Activated CD4-positive, alpha-beta T cell treated with anti-CD3 and anti-CD28 coated beads, Interleukin-2, amount 50 U/mL, for 4 hours (primary cell): ENCODE results near the gene ATG2A.
A peak's percentile ranks its signal among the peaks of the same experiment; 100 is the strongest.

Source experiments
- DNase-seq, 2 experiments: peaks; one replicate each; pipeline ENCODE4 v3.0.0-alpha.2; 2020

ATG2A gene

DNA sequence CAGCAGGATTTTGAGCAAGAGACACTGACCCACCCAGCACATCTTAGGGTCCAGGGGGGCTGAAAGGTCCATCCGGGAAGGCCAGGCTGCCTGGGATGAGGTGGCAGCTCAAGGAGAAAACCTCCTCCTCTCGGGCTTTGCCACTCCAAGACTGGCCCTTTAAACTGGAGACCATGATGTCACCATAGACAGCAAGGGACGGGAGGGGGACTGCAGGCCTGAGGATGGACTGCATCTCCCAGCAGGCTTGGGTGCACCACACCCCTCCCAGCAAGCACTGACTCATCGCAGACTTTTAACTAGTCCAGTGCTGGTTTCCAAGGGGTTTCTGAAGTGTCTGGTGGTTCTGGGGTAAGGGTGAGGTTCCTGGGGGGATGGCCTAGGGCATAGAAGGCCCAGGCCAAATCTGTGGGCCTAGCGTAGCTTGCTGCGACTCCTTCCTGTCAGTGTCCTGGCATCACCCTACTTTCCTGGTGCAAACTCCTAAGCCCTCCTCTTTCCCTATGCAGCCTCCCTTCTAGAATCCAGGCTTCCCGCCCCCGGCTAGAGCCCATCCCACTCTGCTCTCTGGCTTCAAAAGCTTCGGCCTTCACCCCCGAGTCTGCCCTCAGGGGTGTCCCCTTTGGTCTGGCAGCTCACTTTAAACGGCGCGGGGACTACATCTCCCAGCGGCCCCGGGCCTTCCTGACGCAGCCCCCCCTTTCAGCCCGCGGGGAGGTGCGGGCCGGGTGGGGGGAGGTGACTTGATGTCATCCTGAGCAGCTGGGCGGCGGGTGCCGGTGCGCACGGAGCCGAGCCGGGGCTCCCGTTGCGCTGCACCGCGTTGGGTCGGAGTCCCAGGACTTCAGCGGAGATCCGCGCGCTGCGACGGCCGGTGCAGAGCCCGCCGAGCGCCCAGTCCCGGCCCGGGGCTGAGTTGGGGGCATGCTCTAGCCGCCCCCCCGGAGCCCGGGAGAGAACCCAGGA, 7.2 kb upstream of the ATG2A start, which contains the start of gene PPP2R5B:
Gene PPP2R5B (plus strand): TSS at position 746 of the 966 bp plus-strand sequence. CDS start 1,046 bp downstream, outside the sequence.
- DNase-seq, result peak; percentile 86 to 87

DNA sequence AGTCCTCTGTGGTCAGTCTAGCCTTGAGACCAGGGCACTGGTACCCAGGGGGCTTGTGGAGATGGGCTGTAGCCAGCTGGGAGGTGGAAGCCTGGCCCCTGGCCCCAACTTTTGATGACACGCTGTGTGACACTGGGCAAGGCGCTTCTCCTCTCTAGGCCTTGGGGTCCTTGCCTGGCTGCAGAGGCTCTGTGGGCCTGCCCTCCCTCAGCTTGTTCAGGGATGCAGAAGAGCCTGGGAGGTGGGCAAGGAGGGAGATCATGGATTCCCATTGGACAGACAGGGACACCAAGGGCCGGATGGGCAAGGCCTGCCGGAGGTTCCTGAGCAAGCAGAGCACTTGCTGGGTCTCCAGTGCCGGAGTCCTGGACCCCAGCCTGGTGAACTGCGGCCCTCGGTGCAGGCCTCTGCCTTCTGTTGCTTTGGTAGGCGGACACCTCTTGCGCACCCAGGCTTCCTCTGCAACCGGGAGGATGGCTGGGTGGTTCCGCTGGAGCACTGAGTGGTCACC, 6.2 kb upstream of the ATG2A start:
- DNase-seq, result no peak

DNA sequence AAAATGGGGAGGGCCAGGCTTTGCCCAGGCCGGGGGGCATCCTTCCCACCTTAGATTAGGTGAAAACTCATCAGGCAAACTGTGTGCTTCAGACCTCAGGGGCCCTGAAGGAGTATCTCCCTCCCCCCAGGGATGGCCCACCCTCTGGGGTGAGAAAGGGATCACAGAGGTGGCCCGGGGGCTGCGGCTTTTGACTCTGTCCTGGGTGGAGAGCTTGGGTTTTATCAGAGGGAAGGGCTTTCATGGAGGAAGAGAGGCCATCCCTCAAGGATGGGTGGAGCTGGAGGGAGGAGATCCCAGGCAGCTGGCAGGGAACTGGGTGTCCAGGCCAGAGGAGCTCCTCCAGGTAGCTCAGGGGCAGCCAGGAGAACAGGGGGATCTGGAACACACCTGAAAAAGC, 4.4 kb upstream of the ATG2A start:
- DNase-seq, result no peak

DNA sequence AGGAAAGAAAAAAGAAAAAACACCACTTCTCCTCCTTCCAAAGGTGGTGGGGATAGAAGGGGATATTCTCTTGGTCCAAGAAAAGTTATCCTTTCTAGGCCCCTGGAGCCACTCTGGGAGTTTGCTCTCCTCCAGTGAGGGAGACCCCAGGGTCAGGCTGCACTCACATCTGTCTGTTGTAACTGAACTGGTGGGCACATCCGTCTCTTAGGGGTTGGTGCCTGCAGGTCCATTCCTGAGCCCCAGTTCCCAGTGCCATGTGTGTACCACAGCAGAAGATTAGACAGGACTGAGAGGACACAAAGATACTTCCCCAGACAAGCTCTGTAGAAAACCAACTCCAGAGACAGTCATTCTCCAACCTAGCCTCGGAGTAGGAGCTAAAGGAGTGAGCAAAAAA, 3.1 kb upstream of the ATG2A start:
- DNase-seq, result no peak

DNA sequence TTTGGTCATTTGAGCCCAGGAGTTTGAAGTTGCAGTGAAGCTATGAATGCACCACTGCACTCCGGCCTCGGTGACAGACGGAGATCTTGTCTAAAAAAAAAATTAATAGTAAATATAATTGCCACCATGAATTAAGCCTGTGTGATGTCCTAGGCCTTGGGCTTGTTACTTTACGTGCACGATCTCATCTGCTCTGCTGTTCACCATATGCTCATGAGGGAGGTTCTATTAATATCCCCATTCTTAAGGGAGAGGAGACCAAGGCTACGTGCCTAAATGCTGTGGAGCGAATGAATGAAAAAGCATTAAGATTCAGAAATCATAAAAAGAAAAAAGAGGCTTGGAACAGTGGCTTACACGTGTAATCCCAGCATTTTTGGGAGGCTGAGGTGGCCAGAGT, 2.6 kb upstream of the ATG2A start:
- no peak for DNase-seq

DNA sequence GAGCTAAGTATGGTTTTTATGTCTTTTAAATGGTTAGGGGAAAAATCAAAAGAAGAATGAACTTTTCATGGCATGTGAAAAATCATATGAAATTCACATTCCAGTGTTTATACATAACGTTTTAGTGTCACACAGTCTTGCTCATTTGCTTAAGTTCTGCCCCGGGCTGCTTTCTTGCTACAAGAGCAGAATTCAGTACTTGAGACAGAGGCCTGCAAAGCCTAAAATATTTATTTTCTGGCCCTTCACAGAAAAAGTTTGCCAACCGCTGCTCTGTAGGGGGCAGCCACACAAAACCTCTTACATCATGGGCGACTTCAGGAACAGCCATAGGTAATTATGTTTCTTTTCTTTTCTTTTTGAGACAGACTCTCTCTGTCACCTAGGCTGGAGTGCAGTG, 1.0 kb upstream of the ATG2A start:
- no peak for DNase-seq

DNA sequence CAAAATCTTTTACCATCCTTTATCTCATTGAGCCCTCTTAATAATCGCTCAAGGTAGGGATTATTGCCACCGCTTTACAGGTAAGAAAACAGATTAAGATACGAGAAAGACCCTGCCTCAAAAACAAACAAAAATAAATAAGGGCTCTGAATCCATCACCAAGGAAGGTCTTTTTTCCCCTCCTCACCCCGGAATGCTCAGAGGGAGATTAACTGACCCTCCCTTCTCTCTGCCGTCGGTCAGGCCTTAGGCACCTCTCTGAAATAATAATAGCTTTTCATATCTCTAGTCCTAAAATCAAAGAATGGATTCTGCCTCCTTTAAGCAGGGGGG, 620 bp upstream of the ATG2A start:
- no peak for DNase-seq

DNA sequence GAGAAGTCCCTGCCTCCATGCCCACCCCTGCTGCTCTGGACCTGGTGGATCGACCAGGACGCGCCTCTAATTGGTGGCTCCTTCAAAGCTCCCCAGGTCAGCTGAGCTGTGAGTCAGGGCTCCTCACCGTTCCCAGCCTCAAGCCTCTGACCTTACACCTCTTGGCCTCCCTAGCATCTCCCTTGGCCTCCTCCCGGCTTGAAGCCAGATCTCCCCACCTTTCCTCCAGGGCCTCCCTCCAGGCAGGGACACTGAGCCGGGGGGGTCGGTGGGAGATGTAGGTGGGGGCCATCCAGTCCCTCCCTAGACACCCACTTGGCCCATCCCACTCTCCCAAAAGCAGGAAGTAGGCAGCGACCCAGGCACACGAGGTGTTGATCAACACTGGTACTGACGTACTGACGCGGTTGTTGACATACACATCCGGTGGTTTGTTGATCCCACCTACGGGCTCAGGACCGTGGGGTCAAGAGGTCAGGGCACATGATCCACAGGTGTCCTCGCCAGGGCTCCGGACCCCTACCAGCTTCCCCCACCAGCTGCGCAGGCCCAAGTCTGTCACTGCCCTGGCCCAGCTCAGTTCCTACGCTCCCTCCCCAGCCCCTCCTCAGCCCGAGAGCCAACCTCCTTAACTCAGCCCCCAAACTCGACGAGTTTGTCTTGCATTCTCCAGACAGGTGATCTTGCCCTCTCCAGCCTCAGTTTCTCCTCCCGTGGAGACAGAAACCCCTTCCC, 802 bp downstream of the ATG2A start:
- DNase-seq, result peak in 1 of 2 experiments; percentile 14

DNA sequence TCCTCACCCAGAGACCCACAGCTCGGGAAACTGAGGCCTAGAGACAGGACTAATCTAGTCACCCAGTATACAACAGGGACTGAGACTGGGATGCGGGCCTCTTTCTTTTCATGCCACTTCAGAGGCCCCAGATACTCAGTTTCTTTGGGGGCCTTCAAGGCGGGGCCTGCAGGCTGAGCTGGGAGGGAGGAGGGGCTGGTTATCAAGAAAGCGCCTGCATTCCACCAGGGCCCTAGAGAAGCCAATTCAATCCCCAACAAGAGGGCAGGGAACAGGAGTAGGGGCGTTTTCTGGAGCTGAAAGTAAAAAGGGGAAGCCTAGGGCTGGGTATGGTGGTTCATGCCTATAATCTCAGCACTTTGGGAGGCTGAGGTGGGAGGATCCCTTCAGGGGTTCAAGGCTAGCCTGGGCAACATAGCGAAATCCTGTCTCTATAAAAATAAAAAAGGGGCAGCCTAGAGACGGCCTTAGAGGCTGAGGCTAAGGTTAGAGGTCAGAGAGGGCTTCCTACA, 1.6 kb downstream of the ATG2A start:
- DNase-seq, result no peak

DNA sequence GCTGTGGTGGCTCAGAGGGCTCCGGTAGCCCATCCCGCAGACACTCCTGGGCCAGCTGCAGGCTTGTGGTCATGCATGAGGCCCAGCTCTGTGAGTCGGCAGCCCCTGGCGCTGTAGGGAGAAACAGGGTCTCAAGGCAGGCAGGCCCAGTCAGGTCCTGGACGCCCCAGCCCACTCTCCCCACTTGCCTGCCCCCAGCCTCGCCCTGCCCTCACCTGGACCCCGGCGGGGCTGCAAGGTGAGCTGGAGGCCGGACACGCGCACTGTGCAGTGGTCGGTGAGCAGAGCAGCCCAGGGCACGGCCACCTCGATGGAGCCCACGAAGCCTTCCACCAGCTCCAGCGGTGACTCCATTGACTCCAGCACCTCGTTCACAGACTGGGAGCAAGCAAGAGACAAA, 2.9 kb downstream of the ATG2A start:
- DNase-seq, result no peak

DNA sequence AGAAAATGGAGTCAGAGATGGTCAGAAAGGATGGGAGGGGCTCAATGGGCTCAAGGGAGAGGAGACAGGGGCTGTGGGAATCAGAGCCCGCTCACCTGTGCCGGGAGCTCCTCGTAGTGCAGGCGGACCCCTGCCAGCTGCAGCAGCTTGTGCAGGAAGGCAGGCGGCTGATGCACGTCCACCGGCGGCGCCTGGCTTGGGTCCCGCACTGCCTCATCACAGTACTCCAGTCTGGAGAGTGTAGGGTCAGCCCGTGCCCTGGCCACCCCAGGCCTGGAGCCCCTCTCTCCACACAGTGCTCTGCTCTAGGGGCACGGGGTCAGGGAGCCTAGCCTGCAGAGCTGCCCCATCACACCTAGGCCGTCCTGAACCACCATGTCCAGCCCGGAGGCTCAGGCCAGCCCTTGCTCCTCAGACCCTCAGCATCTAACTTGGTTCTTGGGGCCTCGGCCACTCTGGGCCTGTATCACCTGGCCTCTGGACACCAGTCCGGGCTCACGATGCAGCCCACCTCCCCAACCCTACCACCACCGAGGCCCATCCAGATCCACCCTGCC, 3.8 kb downstream of the ATG2A start:
- no peak for DNase-seq

DNA sequence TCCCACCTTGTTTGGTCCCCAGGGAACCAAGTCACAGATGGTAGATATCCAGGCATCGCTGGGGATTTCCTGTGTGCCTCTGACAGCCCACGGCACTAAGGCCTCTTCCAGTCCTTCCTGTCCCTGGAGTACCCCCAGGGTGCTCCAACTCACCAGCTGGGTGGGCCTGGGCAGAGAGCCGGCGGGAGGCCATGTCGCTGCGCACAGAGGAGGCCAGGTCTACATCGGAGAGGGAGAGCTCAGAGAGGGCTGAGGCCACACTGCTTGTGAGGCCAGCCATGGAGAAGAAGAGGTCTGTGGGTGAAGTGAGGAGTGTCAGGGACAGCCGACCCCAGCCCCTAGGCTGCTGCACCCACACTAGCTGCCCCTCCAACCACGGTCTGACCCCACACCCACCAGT, 5.3 kb downstream of the ATG2A start:
- no peak for DNase-seq

DNA sequence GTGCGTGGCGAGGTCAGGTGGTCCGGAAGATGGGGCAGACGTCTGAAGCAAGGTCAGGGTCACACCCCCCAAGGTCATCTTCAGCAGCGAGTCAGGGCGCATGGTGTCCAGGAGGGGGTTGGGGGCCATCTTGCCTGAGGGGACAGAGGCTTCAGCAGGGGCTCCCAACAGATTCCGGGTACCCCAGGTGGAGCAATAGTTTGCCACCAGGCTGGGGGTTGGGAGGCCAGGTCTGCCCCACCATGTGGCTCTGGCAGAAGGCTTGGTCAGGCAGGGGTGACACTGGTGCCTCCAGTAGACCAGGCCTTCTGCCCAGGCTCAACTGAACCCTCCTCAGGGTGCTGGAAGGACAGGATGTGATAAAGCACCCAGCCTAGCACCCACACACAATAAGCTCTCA, 5.9 kb downstream of the ATG2A start:
- DNase-seq, result no peak

DNA sequence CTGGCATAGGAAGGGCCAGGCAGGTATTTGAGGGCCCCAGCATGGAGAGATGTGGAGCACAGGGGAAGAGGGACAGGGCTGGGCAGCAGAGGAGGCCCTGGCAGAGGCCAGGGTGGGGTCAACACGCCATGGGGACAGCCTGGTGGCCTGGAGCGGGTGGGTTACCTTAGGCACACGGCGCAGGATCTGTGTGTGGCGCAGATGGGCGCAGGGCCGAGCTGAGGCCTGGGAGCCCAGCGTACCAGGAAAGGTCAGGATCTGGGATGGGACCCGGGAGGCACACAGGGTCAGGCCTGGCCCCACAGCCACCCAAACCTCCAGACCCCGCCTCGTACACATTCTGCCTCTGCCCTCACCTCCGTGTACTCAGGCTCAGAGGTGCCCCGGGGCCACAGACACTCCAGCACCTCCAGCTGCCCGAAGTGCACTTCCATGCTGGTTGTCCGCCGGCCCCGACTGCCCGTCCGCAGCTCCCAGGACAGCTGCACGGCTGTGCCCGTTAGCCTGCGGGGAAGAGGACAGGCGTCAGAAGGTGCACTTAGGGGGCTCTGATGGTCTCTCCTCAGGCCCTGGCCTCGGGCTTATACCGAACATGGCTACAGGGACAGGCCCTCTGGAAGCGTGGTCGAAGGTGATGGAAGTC, 6.4 kb downstream of the ATG2A start:
- no peak for DNase-seq

DNA sequence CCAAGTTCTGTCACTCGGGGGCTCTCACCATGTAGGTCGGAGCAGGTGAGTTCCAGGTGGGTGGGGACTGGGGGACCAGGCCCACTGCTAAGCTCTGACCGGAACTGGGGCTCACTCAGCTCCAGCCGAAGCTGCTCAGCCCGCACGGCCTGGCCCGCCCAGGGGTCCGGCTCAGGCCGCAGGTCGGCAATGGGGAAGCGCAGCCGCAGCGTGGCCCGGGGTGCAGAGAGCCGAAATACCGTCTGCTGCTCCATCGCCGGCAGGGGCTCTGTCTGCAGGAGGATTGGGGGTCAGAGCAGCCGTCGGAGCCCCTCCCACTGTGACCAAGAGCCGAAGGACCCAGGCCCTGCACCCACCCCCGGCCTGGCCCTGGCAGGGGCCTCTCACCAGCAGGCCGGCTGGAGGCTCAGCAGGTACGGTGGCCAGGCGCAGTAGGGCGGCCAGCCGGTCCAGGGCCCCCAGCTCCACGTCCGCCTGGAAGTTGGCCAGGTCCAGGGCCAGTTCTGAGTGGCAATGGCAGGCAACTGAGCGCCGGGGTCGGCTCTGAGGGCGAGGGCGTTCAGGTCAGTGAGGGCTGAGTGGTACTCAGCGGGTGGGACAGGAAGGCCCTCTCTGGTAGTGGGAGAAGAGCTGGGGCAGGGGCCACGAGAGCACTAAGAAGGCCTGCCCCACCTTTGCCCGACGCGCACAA, 7.2 kb downstream of the ATG2A start:
- DNase-seq, result no peak

DNA sequence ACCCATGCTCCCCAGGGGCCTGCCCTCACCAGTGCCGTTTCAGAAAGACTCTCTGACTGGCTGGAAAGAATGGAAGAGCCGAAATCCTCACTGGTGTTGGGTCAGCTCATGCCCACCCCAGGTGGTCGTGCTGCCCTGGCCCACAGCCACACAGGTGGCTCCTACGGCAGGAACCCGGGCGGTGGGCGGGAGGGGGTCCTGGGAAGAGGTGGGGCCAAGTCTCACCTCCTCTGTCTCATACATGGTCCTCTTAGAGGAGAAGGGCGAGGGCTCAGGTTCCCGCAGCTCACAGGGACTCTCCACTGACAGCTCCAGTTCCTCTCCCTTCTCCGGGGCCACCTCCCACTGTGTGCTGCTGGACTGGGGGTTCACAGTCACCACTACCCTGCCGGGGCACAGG, 8.2 kb downstream of the ATG2A start:
- DNase-seq, result no peak

DNA sequence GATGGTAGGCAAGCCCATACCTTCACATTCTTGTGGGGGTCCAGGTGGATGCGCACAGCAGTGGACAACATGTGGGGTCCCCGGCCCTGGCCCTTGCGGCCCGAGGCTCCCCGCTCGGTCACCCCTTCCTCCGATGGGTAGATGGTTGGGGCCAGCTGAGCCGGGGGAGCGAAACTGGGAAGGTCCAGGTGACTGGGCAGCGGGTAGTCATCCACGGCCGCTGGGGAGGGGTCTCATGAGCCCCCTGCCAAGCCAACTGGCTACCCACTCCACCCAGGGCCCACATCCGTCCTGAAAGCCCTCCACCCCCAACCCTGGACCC, 10.7 kb downstream of the ATG2A start:
- no peak for DNase-seq

DNA sequence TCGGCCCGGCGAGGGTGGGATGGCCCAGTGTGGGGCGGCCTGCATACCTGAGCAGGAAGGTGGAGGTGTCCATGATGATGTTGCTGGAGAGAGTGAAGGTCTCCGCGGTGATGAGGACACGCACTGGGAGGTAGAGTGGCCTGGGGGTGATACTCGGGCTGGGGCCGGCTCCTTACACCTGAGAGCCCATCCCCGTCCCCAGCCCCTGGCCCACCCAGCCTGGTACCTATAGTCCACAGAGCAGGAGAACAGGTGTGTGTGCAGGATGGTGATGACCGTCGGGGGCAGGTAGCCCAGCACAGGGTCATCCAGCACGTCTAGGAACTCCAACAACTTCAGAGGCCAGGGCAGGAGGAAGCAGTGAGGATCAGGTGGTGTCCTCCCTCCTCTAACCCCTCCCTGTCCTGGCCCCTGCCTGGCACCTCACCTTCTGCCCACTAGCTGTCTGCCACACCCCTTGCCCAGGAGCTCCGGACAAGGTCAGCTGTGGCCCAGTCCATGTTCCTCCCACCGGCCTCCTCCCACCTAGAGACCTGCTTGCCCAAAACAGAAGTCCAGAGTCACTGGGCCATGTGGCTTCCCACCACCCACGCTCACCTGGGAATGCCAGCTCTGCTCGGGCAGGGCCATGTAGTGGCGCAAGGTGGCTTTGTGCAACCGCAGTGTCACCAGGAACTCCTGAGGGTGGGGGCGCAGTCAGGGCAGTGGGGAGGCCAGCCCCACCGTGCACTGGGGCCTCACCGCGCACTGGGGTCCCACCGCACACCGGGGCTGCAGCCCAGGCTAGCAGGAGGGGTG, 11.3 kb downstream of the ATG2A start:
- no peak for DNase-seq

DNA sequence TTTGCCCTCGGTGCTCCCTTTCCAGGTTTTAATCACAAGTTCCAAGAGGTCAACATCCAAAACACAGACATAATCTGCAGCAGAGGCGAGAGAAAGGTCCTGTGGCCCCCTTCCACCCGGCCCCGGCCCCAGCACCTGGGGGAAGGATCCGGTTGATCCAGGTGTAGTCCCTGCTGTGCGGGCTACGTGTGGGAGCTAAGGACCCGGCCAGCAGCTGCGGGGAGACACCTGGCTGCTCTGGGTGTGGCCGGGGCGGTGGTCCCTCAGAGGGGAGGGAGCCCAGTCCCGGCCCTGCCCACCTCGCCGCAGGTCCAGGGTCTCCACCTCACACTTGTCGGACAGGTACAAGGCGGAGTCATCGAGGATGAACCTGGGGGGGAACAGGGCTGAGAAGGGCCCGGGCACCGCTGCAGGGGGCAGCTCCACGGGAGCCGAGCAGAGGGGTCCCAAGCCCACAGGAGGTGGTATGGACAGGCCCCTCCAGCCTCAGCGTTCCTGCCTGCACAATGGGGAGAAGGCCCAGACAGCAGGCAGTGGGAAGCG, 13.6 kb downstream of the ATG2A start:
- no peak for DNase-seq

DNA sequence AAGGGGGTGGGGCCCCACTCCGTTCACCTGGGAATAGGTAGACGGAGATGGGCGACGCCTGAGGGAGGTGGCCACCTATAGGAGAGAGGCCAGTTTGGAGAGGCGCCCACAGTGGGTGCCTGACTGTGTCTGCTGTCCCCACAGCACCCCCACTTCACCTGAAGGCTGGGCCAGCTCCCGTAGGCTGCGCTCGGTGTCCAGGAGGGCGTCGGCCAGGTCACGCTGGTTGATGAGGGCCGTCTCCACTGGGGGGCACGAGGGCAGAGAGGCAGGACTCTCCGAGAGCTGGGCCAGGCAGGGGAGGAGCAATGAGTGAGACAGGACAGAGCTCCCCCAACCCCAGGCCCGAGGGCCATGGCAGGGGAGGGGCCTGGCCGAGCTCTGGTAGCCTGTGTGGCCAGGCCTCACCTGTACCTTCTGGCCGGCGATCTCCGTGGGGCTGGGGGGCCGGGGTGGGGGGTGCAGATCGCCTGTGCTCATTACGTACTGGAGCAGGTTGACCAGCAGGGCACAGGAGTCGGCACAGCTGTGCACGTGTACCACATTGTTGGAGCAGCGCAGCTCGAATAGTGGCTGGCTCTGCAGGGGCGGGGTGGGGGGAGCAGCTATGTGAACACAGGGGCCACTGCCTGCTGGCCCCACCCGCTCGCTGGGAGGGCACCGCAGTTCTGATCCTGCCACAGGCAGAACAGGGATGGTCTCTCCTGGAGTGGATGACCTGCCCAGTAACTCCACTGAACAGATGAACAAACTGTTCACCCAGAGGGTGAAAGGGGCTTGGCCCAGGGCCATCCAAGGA, 14.7 kb downstream of the ATG2A start:
- no peak for DNase-seq
